HG03045 (cell line): ENCODE measurements around the gene ZNF19.
"Not testable (repeated sequence)": the region's sequence is repeated elsewhere in the genome, so short reads cannot be mapped to it uniquely, and the experiment has no call there.

Source experiments
- ATAC-seq: cut with Tn5 transposase; IDR thresholded peaks from one replicate; pipeline ENCODE4 v1.9.1; 2021; ENCODE audit warnings: mild to moderate bottlenecking, moderate library complexity; ENCODE audit not compliant: unreplicated experiment

Gene ZNF19

GRCh38 chr16:71489122-71489521 is at the start of gene ZNF19:
TSS of gene ZNF19 (minus strand) at chr16:71489324. CDS start at chr16:71482114, 7,210 bp downstream.
- ATAC-seq: no peak

GRCh38 chr16:71537643-71538042 is 48.5 kb upstream of the ZNF19 start:
- ATAC-seq: no peak

GRCh38 chr16:71536752-71537499 is 47.8 kb upstream of the ZNF19 start:
- ATAC-seq: no peak

- ATAC-seq: no peak
Measured at GRCh38 chr16:71532366-71532765, 43.2 kb upstream of the ZNF19 start.

- ATAC-seq: no peak
Measured at GRCh38 chr16:71528863-71529262, 39.7 kb upstream of the ZNF19 start.

GRCh38 chr16:71528257-71528656 is 39.1 kb upstream of the ZNF19 start:
- no peak for ATAC-seq

- ATAC-seq: no peak
Measured at GRCh38 chr16:71526111-71526631, 37.0 kb upstream of the ZNF19 start, which contains the start of gene CHST4. TSS of gene CHST4 (plus strand) at chr16:71526426. CDS start at chr16:71536678, 10,252 bp downstream.

- no peak for ATAC-seq
Measured at GRCh38 chr16:71524566-71525553, 35.7 kb upstream of the ZNF19 start.

GRCh38 chr16:71520550-71520949 is 31.4 kb upstream of the ZNF19 start:
- no peak for ATAC-seq

- no peak for ATAC-seq
Measured at GRCh38 chr16:71515026-71515425, 25.9 kb upstream of the ZNF19 start.

- ATAC-seq: no peak
Measured at GRCh38 chr16:71514476-71514875, 25.4 kb upstream of the ZNF19 start.

- no peak for ATAC-seq
Measured at GRCh38 chr16:71513302-71513701, 24.2 kb upstream of the ZNF19 start.

- ATAC-seq: no peak
Measured at GRCh38 chr16:71507061-71507460, 17.9 kb upstream of the ZNF19 start.

- no peak for ATAC-seq
Measured at GRCh38 chr16:71504901-71505300, 15.8 kb upstream of the ZNF19 start.

GRCh38 chr16:71504051-71504450 is 14.9 kb upstream of the ZNF19 start:
- ATAC-seq: not testable (repeated sequence)

GRCh38 chr16:71501547-71501946 is 12.4 kb upstream of the ZNF19 start:
- no peak for ATAC-seq

GRCh38 chr16:71500964-71501363 is 11.8 kb upstream of the ZNF19 start:
- no peak for ATAC-seq

- no peak for ATAC-seq
Measured at GRCh38 chr16:71499775-71500364, 10.7 kb upstream of the ZNF19 start.

- no peak for ATAC-seq
Measured at GRCh38 chr16:71498031-71498430, 8.9 kb upstream of the ZNF19 start.

GRCh38 chr16:71493213-71493612 is 4.1 kb upstream of the ZNF19 start:
- ATAC-seq: no peak

GRCh38 chr16:71492786-71493185 is 3.7 kb upstream of the ZNF19 start:
- ATAC-seq: no peak
